Bronchial epithelial cell (primary cell): ENCODE measurements around the gene RCN2. TPM values are rescaled to one million over a fixed set of nuclear protein-coding genes. Genes with fewer than 3 reads are reported as not detected.

Source experiments
- DNase-seq: peaks from one replicate; pipeline ENCODE4 v3.0.0-alpha.2; 2010; ENCODE audit warnings: low read depth
- FAIRE-seq: peaks from 2 replicates; lab custom pipeline; 2011; peaks lifted over from hg19 to GRCh38; lab: Jason Lieb, UNC
- H3K27me3 ChIP-seq: 2 replicates; pipeline ENCODE4 v1.5.1; 2011; ENCODE audit warnings: low read length; ENCODE audit not compliant: control insufficient read depth, insufficient read depth
- H3K36me3 ChIP-seq: 2 replicates; pipeline ENCODE4 v1.5.1; 2011; ENCODE audit warnings: low read length; ENCODE audit not compliant: control insufficient read depth, insufficient read depth
- H3K4me3 ChIP-seq: 2 replicates; pipeline ENCODE4 v1.5.1; 2011; ENCODE audit warnings: mild to moderate bottlenecking, low read depth, low read length, control low read depth
- total RNA-seq: library from RNA; depleted of rRNA; stranded (reverse); fragments of >200 nt; gene quantifications from 2 replicates; pipeline ENCODE4 v1.2.1, GENCODE V29; 2014
- TF ChIP-seq, protein P1 (sequence below): IDR thresholded peaks from 2 replicates; pipeline ENCODE4 v1.5.1; 2011; ENCODE audit warnings: mild to moderate bottlenecking, moderate library complexity, low read length, control low read depth, inconsistent platforms; ENCODE audit not compliant: insufficient read depth, severe bottlenecking

Gene RCN2
- total RNA-seq, 1 donor from 2014 or later, result 60.6 TPM

GRCh38 chr15:76939715-76940114 lies 8.2 kb downstream of the RCN2 start:
- no peak for FAIRE-seq
- TF ChIP-seq, protein P1, sequence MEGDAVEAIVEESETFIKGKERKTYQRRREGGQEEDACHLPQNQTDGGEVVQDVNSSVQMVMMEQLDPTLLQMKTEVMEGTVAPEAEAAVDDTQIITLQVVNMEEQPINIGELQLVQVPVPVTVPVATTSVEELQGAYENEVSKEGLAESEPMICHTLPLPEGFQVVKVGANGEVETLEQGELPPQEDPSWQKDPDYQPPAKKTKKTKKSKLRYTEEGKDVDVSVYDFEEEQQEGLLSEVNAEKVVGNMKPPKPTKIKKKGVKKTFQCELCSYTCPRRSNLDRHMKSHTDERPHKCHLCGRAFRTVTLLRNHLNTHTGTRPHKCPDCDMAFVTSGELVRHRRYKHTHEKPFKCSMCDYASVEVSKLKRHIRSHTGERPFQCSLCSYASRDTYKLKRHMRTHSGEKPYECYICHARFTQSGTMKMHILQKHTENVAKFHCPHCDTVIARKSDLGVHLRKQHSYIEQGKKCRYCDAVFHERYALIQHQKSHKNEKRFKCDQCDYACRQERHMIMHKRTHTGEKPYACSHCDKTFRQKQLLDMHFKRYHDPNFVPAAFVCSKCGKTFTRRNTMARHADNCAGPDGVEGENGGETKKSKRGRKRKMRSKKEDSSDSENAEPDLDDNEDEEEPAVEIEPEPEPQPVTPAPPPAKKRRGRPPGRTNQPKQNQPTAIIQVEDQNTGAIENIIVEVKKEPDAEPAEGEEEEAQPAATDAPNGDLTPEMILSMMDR, result no peak
- Histone ChIP-seq H3K27me3 (no peaks in the 10 kb centered on the region), H3K4me3 (no peak overlapping the region), H3K36me3 (peaks cover 5% of the 10 kb centered on the region)
- DNase-seq, result no peak

- H3K36me3 ChIP-seq, result no peaks in the 10 kb centered on the region
- TF ChIP-seq, protein P1, result no peak
Measured at GRCh38 chr15:76941636-76942035, 10.1 kb downstream of the RCN2 start.

GRCh38 chr15:76942331-76942730 lies 10.8 kb downstream of the RCN2 start:
- DNase-seq (no peak), FAIRE-seq (no peak)
- H3K36me3 ChIP-seq, result no peaks in the 10 kb centered on the region
- no peaks in the 10 kb centered on the region for H3K27me3 ChIP-seq
- no peak overlapping the region for H3K4me3 ChIP-seq
- TF ChIP-seq, protein P1, result no peak

More at GRCh38 chr15:76941636-76942035, 10.1 kb downstream of the RCN2 start:
- H3K27me3 ChIP-seq, result no peaks in the 10 kb centered on the region
- no peak for DNase-seq
- H3K4me3 ChIP-seq, result no peak overlapping the region
- no peak for FAIRE-seq

DNA sequence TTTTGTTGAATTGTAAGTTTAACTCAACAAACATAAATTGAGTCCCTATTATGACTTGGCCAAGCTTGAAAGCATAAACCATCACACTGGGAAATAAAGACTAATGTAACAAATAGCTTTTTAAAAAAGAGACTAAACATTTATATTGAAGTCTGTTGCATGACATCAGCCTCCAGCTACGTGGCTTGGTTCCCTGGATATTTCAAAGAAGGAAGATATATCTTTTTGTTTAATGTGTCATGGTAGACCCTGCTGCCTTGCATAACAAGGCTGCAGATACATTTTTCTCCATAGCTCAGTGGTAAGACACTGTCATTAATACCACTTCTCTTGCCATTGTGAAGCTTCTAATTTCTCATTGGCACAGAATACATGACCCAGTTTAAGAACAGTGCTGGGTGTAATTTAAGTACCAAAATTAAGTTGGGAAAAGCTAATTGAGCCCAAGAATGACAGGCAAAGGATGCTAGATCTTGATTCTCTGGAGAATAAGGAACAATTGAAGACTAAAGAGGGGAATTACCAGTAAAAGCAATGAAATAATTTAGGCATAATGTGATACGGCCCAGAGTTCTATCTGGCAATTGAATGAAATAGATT lies 14.0 kb downstream of the RCN2 start:
- DNase-seq (no peak), FAIRE-seq (no peak)
- H3K36me3 ChIP-seq, result peaks cover 2% of the 10 kb centered on the region
- H3K27me3 ChIP-seq, result no peaks in the 10 kb centered on the region
- no peak overlapping the region for H3K4me3 ChIP-seq
- TF ChIP-seq, protein P1, result no peak

GRCh38 chr15:76947454-76947853 lies 15.9 kb downstream of the RCN2 start:
- no peaks in the 10 kb centered on the region for H3K27me3 ChIP-seq
- TF ChIP-seq, protein P1, result no peak
- FAIRE-seq (no peak), DNase-seq (no peak)
- H3K4me3 ChIP-seq, result no peak overlapping the region
- peaks cover 4% of the 10 kb centered on the region for H3K36me3 ChIP-seq

GRCh38 chr15:76951220-76951619 lies 19.7 kb downstream of the RCN2 start:
- DNase-seq (no peak), FAIRE-seq (no peak)

More at GRCh38 chr15:76951220-76951619, 19.7 kb downstream of the RCN2 start:
- H3K36me3 ChIP-seq, result peaks cover 4% of the 10 kb centered on the region
- TF ChIP-seq, protein P1, result no peak
- no peaks in the 10 kb centered on the region for H3K27me3 ChIP-seq
- H3K4me3 ChIP-seq, result no peak overlapping the region
